OCI-LY7 (cell line): ENCODE results near the gene METTL21C. TPM values are rescaled to one million over a fixed set of nuclear protein-coding genes. Genes with fewer than 3 reads are reported as not detected.

ENCODE experiments used
- BruUV-seq: library from RNA; stranded (reverse); fragments of 400-500 nt; replicated peaks from 2 replicates; lab custom pipeline; 2021; lab: Mats Ljungman, UMichigan
- CTCF ChIA-PET: fragments of 300-600 bp; sonication (Branson Sonifier 250); formaldehyde crosslinking; loops from one replicate; lab custom pipeline; 2022; ENCODE audit warnings: antibody characterized with exemption; ENCODE audit not compliant: unreplicated experiment; lab: Charles Lee
- POLR2A ChIA-PET: fragments of 300-600 bp; sonication (Branson Sonifier 250); formaldehyde crosslinking; loops from one replicate; lab custom pipeline; 2022; ENCODE audit warnings: antibody characterized with exemption; lab: Charles Lee
- DNase-seq: peaks from one replicate; pipeline ENCODE4 v3.0.0-alpha.2; 2015; ENCODE audit warnings: low spot score
- H2AFZ ChIP-seq: fragments of 200-600 bp; sonication (generic), shearing (Covaris generic); 2 replicates; pipeline ENCODE4 v1.6.1; 2014; ENCODE audit warnings: mild to moderate bottlenecking, antibody characterized with exemption, low read length, moderate library complexity
- H3K27ac ChIP-seq: fragments of 200-600 bp; sonication (generic); 2 replicates; pipeline ENCODE4 v1.5.1; 2014; ENCODE audit warnings: mixed run types, low read depth, mild to moderate bottlenecking, moderate library complexity, low read length, inconsistent platforms; ENCODE audit not compliant: poor library complexity, severe bottlenecking
- H3K36me3 ChIP-seq: fragments of 200-600 bp; sonication (generic); 2 replicates; pipeline ENCODE4 v1.6.1; 2014; ENCODE audit warnings: mild to moderate bottlenecking, antibody characterized with exemption, low read length, moderate library complexity, mixed read lengths; ENCODE audit not compliant: insufficient read depth
- H3K4me1 ChIP-seq: fragments of 200-600 bp; sonication (generic); 2 replicates; pipeline ENCODE4 v1.5.1; 2014; ENCODE audit warnings: mild to moderate bottlenecking, low read length; ENCODE audit not compliant: insufficient read depth, poor library complexity, severe bottlenecking
- H3K4me2 ChIP-seq: fragments of 200-600 bp; sonication (generic); 2 replicates; pipeline ENCODE4 v1.6.1; 2014; ENCODE audit warnings: mild to moderate bottlenecking, low read length
- H3K4me3 ChIP-seq: fragments of 200-600 bp; sonication (generic); 2 replicates; pipeline ENCODE4 v1.5.1; 2014; ENCODE audit warnings: mild to moderate bottlenecking, low read depth, low read length; ENCODE audit not compliant: poor library complexity, severe bottlenecking
- H3K79me2 ChIP-seq: fragments of 200-600 bp; sonication (generic); 2 replicates; pipeline ENCODE4 v1.6.1; 2016; ENCODE audit warnings: low read depth, mild to moderate bottlenecking, low read length, moderate library complexity, mixed read lengths; ENCODE audit not compliant: insufficient read depth
- H3K9me2 ChIP-seq: fragments of 200-600 bp; sonication (generic); 2 replicates; pipeline ENCODE4 v1.6.1; 2016; ENCODE audit warnings: mild to moderate bottlenecking, low read length, mixed read lengths; ENCODE audit not compliant: insufficient read depth
- H3K9me3 ChIP-seq: fragments of 200-600 bp; sonication (generic); 2 replicates; pipeline ENCODE4 v1.6.1; 2014; ENCODE audit warnings: mild to moderate bottlenecking, mixed run types, low read length, mixed read lengths
- H4K20me1 ChIP-seq: fragments of 200-600 bp; sonication (generic); 2 replicates; pipeline ENCODE4 v1.6.1; 2014; ENCODE audit warnings: mild to moderate bottlenecking, antibody characterized with exemption, low read length, moderate library complexity, mixed read lengths; ENCODE audit not compliant: insufficient read depth
- EZH2phosphoT487 ChIP-seq: fragments of 200-600 bp; sonication (generic); IDR thresholded peaks from 2 replicates; pipeline ENCODE4 v1.6.1; 2018; ENCODE audit warnings: low read depth, borderline replicate concordance, mild to moderate bottlenecking, mixed run types, antibody characterized with exemption, low read length, moderate library complexity, mixed read lengths
- intact Hi-C: fragments of 100-400 bp; cut with micrococcal nuclease; formaldehyde crosslinking; loops from one replicate; pipeline ENCODE4 v1.10.0; 2022; ENCODE audit not compliant: unreplicated experiment
- total RNA-seq, 2 experiments: library from RNA; depleted of rRNA in 1 of 2; stranded (reverse); fragments of >200 nt in 1 of 2; shearing (Covaris generic) in 1 of 2; gene quantifications; 2 replicates each; pipeline ENCODE4 v1.2.3, GENCODE V29; 2014 to 2022
- TF ChIP-seq, protein P1 (sequence below): fragments of 200-600 bp; sonication (generic); conservative IDR thresholded peaks from 2 replicates; pipeline ENCODE4 v1.5.1; 2014; ENCODE audit warnings: mild to moderate bottlenecking, antibody characterized with exemption, low read length, moderate library complexity, mixed read lengths

METTL21C gene
- total RNA-seq, 2 experiments from 2014 or later: not detected

DNA sequence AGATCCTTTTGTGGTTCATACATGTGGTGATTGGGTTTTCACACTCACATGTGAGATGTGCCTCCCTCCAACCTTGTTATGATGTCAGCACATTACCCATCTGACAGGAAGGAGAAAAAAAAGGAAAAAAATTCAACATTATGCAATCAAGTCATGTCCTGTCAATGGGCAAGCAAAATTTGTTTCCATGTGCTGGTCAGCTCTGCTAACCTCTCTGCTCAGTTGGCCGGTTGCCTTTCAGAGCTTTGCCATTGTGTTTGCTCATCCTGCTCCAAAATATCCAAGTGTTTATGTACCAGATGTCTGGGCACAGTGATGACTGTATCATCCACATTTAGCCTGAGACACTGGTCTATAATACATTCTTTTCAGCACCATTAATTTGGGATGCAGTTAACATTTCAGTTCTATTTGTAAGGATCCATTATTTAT, 27.0 kb upstream of the METTL21C start:
- Histone ChIP-seq H2AFZ (no peak overlapping the region), H3K4me2 (no peak overlapping the region), H3K36me3 (no peaks in the 10 kb centered on the region), H3K9me3 (no peaks in the 10 kb centered on the region), H3K4me3 (no peak overlapping the region), H3K79me2 (no peaks in the 10 kb centered on the region), H3K4me1 (no peaks in the 10 kb centered on the region), H4K20me1 (no peaks in the 10 kb centered on the region), H3K9me2 (no peaks in the 10 kb centered on the region), H3K27ac (no peak overlapping the region)
- no peak for DNase-seq
- TF ChIP-seq, protein P1, sequence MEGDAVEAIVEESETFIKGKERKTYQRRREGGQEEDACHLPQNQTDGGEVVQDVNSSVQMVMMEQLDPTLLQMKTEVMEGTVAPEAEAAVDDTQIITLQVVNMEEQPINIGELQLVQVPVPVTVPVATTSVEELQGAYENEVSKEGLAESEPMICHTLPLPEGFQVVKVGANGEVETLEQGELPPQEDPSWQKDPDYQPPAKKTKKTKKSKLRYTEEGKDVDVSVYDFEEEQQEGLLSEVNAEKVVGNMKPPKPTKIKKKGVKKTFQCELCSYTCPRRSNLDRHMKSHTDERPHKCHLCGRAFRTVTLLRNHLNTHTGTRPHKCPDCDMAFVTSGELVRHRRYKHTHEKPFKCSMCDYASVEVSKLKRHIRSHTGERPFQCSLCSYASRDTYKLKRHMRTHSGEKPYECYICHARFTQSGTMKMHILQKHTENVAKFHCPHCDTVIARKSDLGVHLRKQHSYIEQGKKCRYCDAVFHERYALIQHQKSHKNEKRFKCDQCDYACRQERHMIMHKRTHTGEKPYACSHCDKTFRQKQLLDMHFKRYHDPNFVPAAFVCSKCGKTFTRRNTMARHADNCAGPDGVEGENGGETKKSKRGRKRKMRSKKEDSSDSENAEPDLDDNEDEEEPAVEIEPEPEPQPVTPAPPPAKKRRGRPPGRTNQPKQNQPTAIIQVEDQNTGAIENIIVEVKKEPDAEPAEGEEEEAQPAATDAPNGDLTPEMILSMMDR: no peak
- no peak for TF ChIP-seq EZH2phosphoT487
- intact Hi-C loops: no loop called here
- ChIA-PET CTCF (no interaction called here), POLR2A (interaction anchor here (0.5 kb wide), 1 partner anchor 142 kb away, joined by 3 read pairs; no protein-coding TSS in a partner anchor)
- BruUV-seq: no TSS peak

DNA sequence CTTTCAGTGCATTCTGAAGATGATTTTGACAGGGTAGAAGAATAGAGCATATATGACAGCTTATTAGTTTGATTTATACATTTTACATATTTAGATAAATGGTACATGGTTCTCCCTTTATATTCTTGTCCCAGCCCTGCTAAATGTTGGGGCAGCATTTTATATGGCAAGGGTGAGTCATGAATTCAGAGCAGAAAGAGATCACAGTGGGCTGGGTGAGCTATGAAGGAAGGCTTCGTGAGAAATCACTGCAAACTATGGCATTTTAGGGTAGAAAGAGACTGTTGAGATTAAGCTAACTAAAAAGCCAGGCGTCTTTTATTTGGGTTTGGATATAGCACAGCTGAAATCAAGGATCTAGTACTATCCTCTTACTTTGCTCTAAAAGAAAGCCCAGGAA, 23.9 kb upstream of the METTL21C start:
- ChIA-PET POLR2A (no interaction called here), CTCF (no interaction called here)
- no peaks in the 10 kb centered on the region for H3K9me3 ChIP-seq

DNA sequence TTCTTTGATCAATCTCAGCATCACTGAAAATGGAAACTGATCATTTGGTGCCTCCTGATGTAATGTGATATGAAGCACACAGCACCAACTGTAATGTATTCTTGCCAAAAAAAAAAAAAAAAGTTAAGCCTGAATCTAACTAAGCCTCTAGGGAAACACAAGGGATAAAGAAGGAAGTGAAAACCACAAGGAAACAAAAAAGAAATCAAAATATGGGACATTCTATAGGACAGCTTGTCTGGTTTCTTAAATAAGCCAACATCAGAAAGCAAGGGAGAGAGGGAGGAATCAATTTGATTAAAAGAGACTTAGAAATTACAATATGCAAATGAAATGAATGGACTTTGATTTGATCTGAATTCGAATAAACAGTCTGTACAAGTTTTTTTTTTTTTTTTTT, 20.6 kb upstream of the METTL21C start:
- DNase-seq: no peak
- ChIA-PET POLR2A (no interaction called here), CTCF (no interaction called here)
- Histone ChIP-seq H3K4me2 (no peak overlapping the region), H3K4me3 (no peak overlapping the region), H3K4me1 (no peaks in the 10 kb centered on the region), H3K9me3 (no peaks in the 10 kb centered on the region), H3K9me2 (no peaks in the 10 kb centered on the region), H3K79me2 (no peaks in the 10 kb centered on the region), H4K20me1 (no peaks in the 10 kb centered on the region), H2AFZ (no peak overlapping the region), H3K36me3 (no peaks in the 10 kb centered on the region), H3K27ac (no peak overlapping the region)
- intact Hi-C loops: no loop called here
- no TSS peak for BruUV-seq
- TF ChIP-seq EZH2phosphoT487: no peak
- TF ChIP-seq, protein P1: no peak

More for the DNA sequence above, 23.9 kb upstream of the METTL21C start:
- Histone ChIP-seq H3K27ac (no peak overlapping the region), H3K4me2 (no peak overlapping the region), H3K9me2 (no peaks in the 10 kb centered on the region), H3K4me1 (no peaks in the 10 kb centered on the region), H2AFZ (no peak overlapping the region), H3K79me2 (no peaks in the 10 kb centered on the region), H4K20me1 (no peaks in the 10 kb centered on the region), H3K36me3 (no peaks in the 10 kb centered on the region), H3K4me3 (no peak overlapping the region)
- no TSS peak for BruUV-seq
- DNase-seq: no peak
- intact Hi-C loops: no loop called here
- TF ChIP-seq, protein P1: no peak
- no peak for TF ChIP-seq EZH2phosphoT487
